HCT116 (cell line): ENCODE measurements around the gene CCL7. TPM values are rescaled to one million over a fixed set of nuclear protein-coding genes. Genes with fewer than 3 reads are reported as not detected.

Experiments used
- ATAC-seq: fragments of 200-7000 bp; cut with Tn5 transposase; 2 replicates; pipeline ENCODE4 v1.9.1; 2020; ENCODE audit warnings: mild to moderate bottlenecking, moderate library complexity
- BruUV-seq: library from RNA; stranded (reverse); fragments of 400-500 nt; replicated peaks from 2 replicates; lab custom pipeline; 2021; lab: Mats Ljungman, UMichigan
- CTCF ChIA-PET: fragments of 300-600 bp; sonication (Branson Sonifier 250); formaldehyde crosslinking; loops from one replicate; lab custom pipeline; 2021; ENCODE audit warnings: antibody characterized with exemption; lab: Charles Lee
- POLR2A ChIA-PET: fragments of 300-600, 350-600 bp; sonication (Branson Sonifier 250); formaldehyde crosslinking; loops from one replicate; lab custom pipeline; 2021; ENCODE audit warnings: antibody characterized with exemption; lab: Charles Lee
- RAD21 ChIA-PET, 2 experiments: fragments of 300-600 bp; sonication (Branson Sonifier 250); formaldehyde crosslinking; loops; one replicate each; lab custom pipeline; 2023; ENCODE audit warnings: low total read pairs in 2 of 2; ENCODE audit not compliant: uncharacterized antibody in 2 of 2, unreplicated experiment in 2 of 2, low non-redundant PET in 1 of 2; lab: Charles Lee
- DNase-seq: peaks from one replicate; pipeline ENCODE4 v3.0.0-alpha.2; 2010; ENCODE audit warnings: low read depth, low spot score
- H2AFZ ChIP-seq: fragments of 200-600 bp; shearing (Covaris generic), sonication (generic); 2 replicates; pipeline ENCODE4 v1.6.1; 2017; ENCODE audit warnings: low read depth, mixed run types, mixed read lengths, antibody characterized with exemption, low read length; ENCODE audit not compliant: poor library complexity, severe bottlenecking
- H3K27ac ChIP-seq: 2 replicates; pipeline ENCODE4 v1.5.1; 2012; ENCODE audit warnings: low read depth, low read length
- H3K27me3 ChIP-seq: fragments of 200-600 bp; sonication (generic); 2 replicates; pipeline ENCODE4 v1.6.1; 2016; ENCODE audit warnings: mixed run types, low read length, mixed read lengths; ENCODE audit not compliant: insufficient read depth
- H3K36me3 ChIP-seq, 2 experiments: fragments of 200-500 bp in 1 of 2; fragments of 200-600 bp in 1 of 2; sonication (Bioruptor generic) in 1 of 2; sonication (generic) in 1 of 2; 2 replicates each; pipeline versions ENCODE4 v1.5.1 to v1.6.1; 2014 to 2016; ENCODE audit warnings: low read length in 2 of 2, inconsistent platforms in 1 of 2, mixed read lengths in 1 of 2, mixed run types in 1 of 2; ENCODE audit not compliant: insufficient read depth in 2 of 2, control insufficient read depth in 1 of 2
- H3K4me1 ChIP-seq, 2 experiments: fragments of 200-600 bp in 1 of 2; sonication (generic) in 1 of 2; 2 replicates each; pipeline versions ENCODE4 v1.5.1 to v1.6.1; 2012 to 2017; ENCODE audit warnings: low read length in 2 of 2, inconsistent platforms in 1 of 2, mild to moderate bottlenecking in 1 of 2, mixed read lengths in 1 of 2, mixed run types in 1 of 2, moderate library complexity in 1 of 2; ENCODE audit not compliant: insufficient read depth in 2 of 2, control insufficient read depth in 1 of 2
- H3K4me2 ChIP-seq: fragments of 200-600 bp; sonication (generic); 2 replicates; pipeline ENCODE4 v1.6.1; 2017; ENCODE audit warnings: mixed run types, low read length, mixed read lengths
- H3K4me3 ChIP-seq, 2 experiments: fragments of 200-600 bp in 1 of 2; sonication (generic) in 1 of 2; replicated peaks in 1 of 2; 2 replicates each; pipeline ENCODE4 v1.5.1; 2011 to 2016; ENCODE audit warnings: low read length in 2 of 2, control low read depth in 1 of 2, low read depth in 1 of 2, mild to moderate bottlenecking in 1 of 2, mixed read lengths in 1 of 2, mixed run types in 1 of 2
- H3K79me2 ChIP-seq: fragments of 200-600 bp; sonication (generic); 2 replicates; pipeline ENCODE4 v1.6.1; 2017; ENCODE audit warnings: mild to moderate bottlenecking, mixed run types, low read length, moderate library complexity, mixed read lengths; ENCODE audit not compliant: insufficient read depth
- H3K9ac ChIP-seq: fragments of 200-600 bp; sonication (generic); 2 replicates; pipeline ENCODE4 v1.6.1; 2016; ENCODE audit warnings: low read length, mixed read lengths
- H3K9me2 ChIP-seq: fragments of 200-600 bp; sonication (generic), shearing (Covaris generic); 2 replicates; pipeline ENCODE4 v1.6.1; 2017; ENCODE audit warnings: mixed run types, mild to moderate bottlenecking, moderate library complexity; ENCODE audit not compliant: insufficient read depth
- H3K9me3 ChIP-seq, 2 experiments: fragments of 200-500 bp in 1 of 2; fragments of 200-600 bp in 1 of 2; sonication (Bioruptor generic) in 1 of 2; sonication (generic) in 1 of 2; 2 replicates each; pipeline ENCODE4 v1.6.1; 2014 to 2017; ENCODE audit warnings: low read length in 2 of 2, mixed read lengths in 2 of 2, inconsistent platforms in 1 of 2, low read depth in 1 of 2, mild to moderate bottlenecking in 1 of 2, mixed run types in 1 of 2, moderate library complexity in 1 of 2; ENCODE audit not compliant: control insufficient read depth in 1 of 2, insufficient read depth in 1 of 2
- H4K20me1 ChIP-seq: fragments of 200-600 bp; sonication (generic), shearing (Covaris generic); 2 replicates; pipeline ENCODE4 v1.6.1; 2017; ENCODE audit warnings: mixed run types, mild to moderate bottlenecking, moderate library complexity; ENCODE audit not compliant: insufficient read depth
- CBX3 ChIP-seq: IDR thresholded peaks from 2 replicates; pipeline ENCODE4 v1.6.1; 2012; ENCODE audit warnings: low read depth
- CEBPB ChIP-seq: IDR thresholded peaks from 2 replicates; pipeline ENCODE4 v1.6.1; 2012; ENCODE audit warnings: low read depth
- EGR1 ChIP-seq: IDR thresholded peaks from 2 replicates; pipeline ENCODE4 v1.6.1; 2012; ENCODE audit warnings: low read depth
- EZH2 ChIP-seq: fragments of 200-600 bp; sonication (generic); IDR thresholded peaks from 2 replicates; pipeline ENCODE4 v1.6.1; 2017; ENCODE audit warnings: antibody characterized with exemption, mixed run types
- EZH2phosphoT487 ChIP-seq: fragments of 200-600 bp; IDR thresholded peaks from 2 replicates; pipeline ENCODE4 v1.6.1; 2018; ENCODE audit warnings: antibody characterized with exemption, borderline replicate concordance
- FOSL1 ChIP-seq: IDR thresholded peaks from 2 replicates; pipeline ENCODE4 v1.6.1; 2012; ENCODE audit warnings: low read depth
- JUND ChIP-seq: IDR thresholded peaks from 2 replicates; pipeline ENCODE4 v1.6.1; 2012
- POLR2A ChIP-seq: IDR thresholded peaks from 2 replicates; pipeline ENCODE4 v1.7.0; 2011; ENCODE audit warnings: borderline replicate concordance; ENCODE audit not compliant: insufficient read depth, insufficient read length; ENCODE audit errors: extremely low read depth
- POLR2AphosphoS5 ChIP-seq: IDR thresholded peaks from 2 replicates; pipeline ENCODE4 v1.6.1; 2011; ENCODE audit warnings: mild to moderate bottlenecking, low read depth, low read length, moderate library complexity
- RAD21 ChIP-seq: IDR thresholded peaks from 2 replicates; pipeline ENCODE4 v1.6.1; 2012; ENCODE audit warnings: low read depth, mild to moderate bottlenecking
- REST ChIP-seq: IDR thresholded peaks from 2 replicates; pipeline ENCODE4 v1.6.1; 2012; ENCODE audit warnings: low read depth
- SP1 ChIP-seq: IDR thresholded peaks from 2 replicates; pipeline ENCODE4 v1.6.1; 2012; ENCODE audit warnings: low read depth
- SRF ChIP-seq: IDR thresholded peaks from 2 replicates; pipeline ENCODE4 v1.6.1; 2012; ENCODE audit warnings: low read depth
- TCF7L2 ChIP-seq: IDR thresholded peaks from 2 replicates; pipeline ENCODE4 v1.7.0; 2011; ENCODE audit warnings: borderline replicate concordance, inconsistent platforms; ENCODE audit not compliant: insufficient read depth, insufficient read length; ENCODE audit errors: extremely low read depth
- YY1 ChIP-seq: IDR thresholded peaks from 2 replicates; pipeline ENCODE4 v1.6.1; 2011; ENCODE audit warnings: low read length, low read depth, moderate library complexity, mild to moderate bottlenecking; ENCODE audit not compliant: insufficient replicate concordance; ENCODE audit errors: extremely low read depth
- ZFX ChIP-seq: fragments of 450-650 bp; IDR thresholded peaks from 2 replicates; pipeline ENCODE4 v1.6.1; 2017
- intact Hi-C: fragments of 100-400 bp; cut with micrococcal nuclease; formaldehyde crosslinking; loops from 2 replicates; pipeline ENCODE4 v1.10.0; 2022
- total RNA-seq: library from RNA; stranded (reverse); gene quantifications from one replicate; pipeline ENCODE4 v1.2.1, GENCODE V29; 2021; ENCODE audit not compliant: unreplicated experiment
- TF ChIP-seq, protein P1 (sequence below): IDR thresholded peaks from 2 replicates; pipeline ENCODE4 v1.6.1; 2012
- TF ChIP-seq, protein P2 (sequence below): IDR thresholded peaks from 2 replicates; pipeline ENCODE4 v1.6.1; 2011; ENCODE audit warnings: mild to moderate bottlenecking, low read length, moderate library complexity; ENCODE audit not compliant: insufficient replicate concordance; ENCODE audit errors: extremely low read depth

Gene CCL7
- total RNA-seq, 1 experiment from 2014 or later: not detected

DNA sequence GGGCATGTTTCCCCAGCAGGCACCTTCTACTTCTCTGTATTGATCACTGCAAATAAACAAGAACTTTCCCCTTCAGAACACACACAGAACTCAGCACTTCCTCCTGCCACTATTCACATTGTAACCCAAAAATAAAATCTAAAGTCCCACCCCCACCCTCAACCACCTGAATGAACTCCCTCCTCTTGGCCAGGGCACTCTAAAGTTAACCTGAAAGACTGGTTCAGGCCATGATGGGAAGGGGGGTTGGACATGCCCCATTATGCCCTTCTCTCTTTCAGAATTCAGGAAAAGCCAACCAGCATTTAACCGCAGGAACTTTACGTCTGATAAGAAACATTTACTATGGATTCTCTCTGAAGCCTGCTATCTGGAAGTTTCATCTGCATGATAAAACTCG, 42.3 kb upstream of the CCL7 start:
- Histone ChIP-seq H2AFZ (no peak overlapping the region), H3K79me2 (no peaks in the 10 kb centered on the region), H3K9me3 (peaks cover 5 to 10% of the 10 kb centered on the region in 2 experiments; a peak in 1 of 4 replicates), H3K9me2 (no peaks in the 10 kb centered on the region), H3K4me1 (no peaks in the 10 kb centered on the region), H3K9ac (no peak overlapping the region), H4K20me1 (no peaks in the 10 kb centered on the region), H3K27ac (no peak overlapping the region), H3K36me3 (no peaks in the 10 kb centered on the region), H3K4me3 (no peak overlapping the region), H3K4me2 (no peak overlapping the region), H3K27me3 (no peaks in the 10 kb centered on the region)
- ATAC-seq (no peak), DNase-seq (no peak)
- ChIA-PET POLR2A (no interaction called here), CTCF (no interaction called here), RAD21 (no interaction called here)
- TF ChIP-seq SP1: no peak
- no peak for TF ChIP-seq EZH2
- TF ChIP-seq YY1: no peak
- no peak for TF ChIP-seq CEBPB
- no peak for TF ChIP-seq RAD21
- no peak for TF ChIP-seq ZFX
- BruUV-seq: no TSS peak
- intact Hi-C loops: no loop called here

DNA sequence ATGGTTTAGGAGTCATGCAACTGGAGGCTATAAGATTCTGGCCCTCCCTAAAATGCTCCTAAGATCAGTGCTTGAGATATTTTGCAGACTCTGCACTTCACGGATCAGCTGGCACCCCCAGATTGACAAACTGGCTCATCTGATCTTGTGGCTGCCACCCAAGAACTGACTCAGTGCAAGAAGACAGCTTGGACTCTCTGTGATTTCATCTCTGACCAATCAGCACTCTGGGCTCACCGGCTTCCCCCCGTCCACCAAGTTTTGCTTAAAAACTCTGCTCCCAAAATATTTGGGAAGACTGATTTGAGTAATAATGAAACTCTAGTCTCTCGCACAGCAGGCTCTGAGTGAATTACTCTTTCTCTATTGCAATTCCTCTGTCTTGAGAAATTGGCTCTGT, 41.2 kb upstream of the CCL7 start:
- peaks cover 5 to 10% of the 10 kb centered on the region in 2 experiments; a peak in 1 of 4 replicates for H3K9me3 ChIP-seq
- CTCF ChIA-PET: no interaction called here
- no peaks in the 10 kb centered on the region for H3K4me1 ChIP-seq
- H2AFZ ChIP-seq: no peak overlapping the region
- intact Hi-C loops: no loop called here
- no peak overlapping the region for H3K9ac ChIP-seq
- DNase-seq: no peak
- H4K20me1 ChIP-seq: no peaks in the 10 kb centered on the region
- BruUV-seq: no TSS peak
- H3K27me3 ChIP-seq: no peaks in the 10 kb centered on the region
- H3K36me3 ChIP-seq: no peaks in the 10 kb centered on the region
- no peak overlapping the region for H3K4me3 ChIP-seq
- POLR2A ChIA-PET: no interaction called here
- H3K79me2 ChIP-seq: no peaks in the 10 kb centered on the region
- no peak overlapping the region for H3K4me2 ChIP-seq
- no peak for ATAC-seq
- RAD21 ChIA-PET: no interaction called here
- no peak overlapping the region for H3K27ac ChIP-seq
- H3K9me2 ChIP-seq: no peaks in the 10 kb centered on the region
- TF ChIP-seq EZH2phosphoT487 (no peak), EGR1 (no peak), JUND (no peak), POLR2A (no peak), SRF (no peak), POLR2AphosphoS5 (no peak), RAD21 (no peak), TCF7L2 (no peak), EZH2 (no peak), REST (no peak), FOSL1 (no peak), CBX3 (no peak)
- TF ChIP-seq, protein P1, sequence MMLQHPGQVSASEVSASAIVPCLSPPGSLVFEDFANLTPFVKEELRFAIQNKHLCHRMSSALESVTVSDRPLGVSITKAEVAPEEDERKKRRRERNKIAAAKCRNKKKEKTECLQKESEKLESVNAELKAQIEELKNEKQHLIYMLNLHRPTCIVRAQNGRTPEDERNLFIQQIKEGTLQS: no peak
- TF ChIP-seq, protein P2, sequence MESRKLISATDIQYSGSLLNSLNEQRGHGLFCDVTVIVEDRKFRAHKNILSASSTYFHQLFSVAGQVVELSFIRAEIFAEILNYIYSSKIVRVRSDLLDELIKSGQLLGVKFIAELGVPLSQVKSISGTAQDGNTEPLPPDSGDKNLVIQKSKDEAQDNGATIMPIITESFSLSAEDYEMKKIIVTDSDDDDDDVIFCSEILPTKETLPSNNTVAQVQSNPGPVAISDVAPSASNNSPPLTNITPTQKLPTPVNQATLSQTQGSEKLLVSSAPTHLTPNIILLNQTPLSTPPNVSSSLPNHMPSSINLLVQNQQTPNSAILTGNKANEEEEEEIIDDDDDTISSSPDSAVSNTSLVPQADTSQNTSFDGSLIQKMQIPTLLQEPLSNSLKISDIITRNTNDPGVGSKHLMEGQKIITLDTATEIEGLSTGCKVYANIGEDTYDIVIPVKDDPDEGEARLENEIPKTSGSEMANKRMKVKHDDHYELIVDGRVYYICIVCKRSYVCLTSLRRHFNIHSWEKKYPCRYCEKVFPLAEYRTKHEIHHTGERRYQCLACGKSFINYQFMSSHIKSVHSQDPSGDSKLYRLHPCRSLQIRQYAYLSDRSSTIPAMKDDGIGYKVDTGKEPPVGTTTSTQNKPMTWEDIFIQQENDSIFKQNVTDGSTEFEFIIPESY: no peak
